ENCODE measurements around the gene LY6G5B. TPM values are rescaled to one million over a fixed set of nuclear protein-coding genes. Genes with fewer than 3 reads are reported as not detected.
A peak's percentile ranks its signal among the peaks of the same experiment; 100 is the strongest.

LY6G5B gene
- total RNA-seq, 1 donor from 2014 or later = 6.5 TPM

- intact Hi-C loops (cut with DNase I) = no loop called here
Measured at GRCh38 chr6:31639043-31639442, 30.7 kb upstream of the LY6G5B start.

GRCh38 chr6:31639449-31639861 lies 30.3 kb upstream of the LY6G5B start:
- intact Hi-C loops (cut with DNase I) = no loop called here

More at GRCh38 chr6:31639043-31639442, 30.7 kb upstream of the LY6G5B start:
- no peak for DNase-seq (ENCODE audit: low spot score)

GRCh38 chr6:31640612-31641011 lies 29.2 kb upstream of the LY6G5B start:
- intact Hi-C loops (cut with DNase I) = no loop called here
- DNase-seq (ENCODE audit: low spot score) = no peak

More at GRCh38 chr6:31639449-31639861, 30.3 kb upstream of the LY6G5B start:
- DNase-seq (ENCODE audit: low spot score) = no peak

- intact Hi-C loops (cut with DNase I) = no loop called here
- DNase-seq (ENCODE audit: low spot score) = no peak
Measured at GRCh38 chr6:31641370-31641769, 28.4 kb upstream of the LY6G5B start.

GRCh38 chr6:31642798-31643570 lies 26.8 kb upstream of the LY6G5B start:
- intact Hi-C loops (cut with DNase I) = no loop called here
- no peak for DNase-seq (ENCODE audit: low spot score)

GRCh38 chr6:31643818-31644454 lies 25.8 kb upstream of the LY6G5B start:
- intact Hi-C loops (cut with DNase I) = no loop called here
- no peak for DNase-seq (ENCODE audit: low spot score)

- intact Hi-C loops (cut with DNase I) = no loop called here
- no peak for DNase-seq (ENCODE audit: low spot score)
Measured at GRCh38 chr6:31645325-31645724, 24.5 kb upstream of the LY6G5B start.

GRCh38 chr6:31651602-31652191 lies 18.1 kb upstream of the LY6G5B start:
- DNase-seq (ENCODE audit: low spot score) = peak; percentile 90

GRCh38 chr6:31652925-31653724 lies 16.7 kb upstream of the LY6G5B start:
- DNase-seq (ENCODE audit: low spot score) = peak; percentile 93
- intact Hi-C loops (cut with DNase I) = loop anchor here (1.0 kb wide), 1 partner anchor 12 kb away; no protein-coding TSS in a partner anchor

More at GRCh38 chr6:31651602-31652191, 18.1 kb upstream of the LY6G5B start:
- intact Hi-C loops (cut with DNase I) = loop anchor here (1.0 kb wide), 1 partner anchor 14 kb away; no protein-coding TSS in a partner anchor

- intact Hi-C loops (cut with DNase I) = no loop called here
- no peak for DNase-seq (ENCODE audit: low spot score)
Measured at GRCh38 chr6:31654574-31655348, 15.0 kb upstream of the LY6G5B start.

GRCh38 chr6:31655349-31656237 lies 14.2 kb upstream of the LY6G5B start, which contains the start of gene APOM:
APOM (plus strand) TSS chr6:31655894; CDS start chr6:31655967, 73 bp downstream.
- DNase-seq (ENCODE audit: low spot score) = no peak
- intact Hi-C loops (cut with DNase I) = no loop called here

- DNase-seq (ENCODE audit: low spot score) = no peak
- intact Hi-C loops (cut with DNase I) = no loop called here
Measured at GRCh38 chr6:31657406-31658157, 12.2 kb upstream of the LY6G5B start.

GRCh38 chr6:31658158-31658688 lies 11.6 kb upstream of the LY6G5B start:
- no peak for DNase-seq (ENCODE audit: low spot score)
- intact Hi-C loops (cut with DNase I) = no loop called here

- no peak for DNase-seq (ENCODE audit: low spot score)
- intact Hi-C loops (cut with DNase I) = no loop called here
Measured at GRCh38 chr6:31658983-31659648, 10.7 kb upstream of the LY6G5B start.

- intact Hi-C loops (cut with DNase I) = no loop called here
- no peak for DNase-seq (ENCODE audit: low spot score)
Measured at GRCh38 chr6:31659649-31660380, 10.0 kb upstream of the LY6G5B start.
